ENCODE results near the gene SKAP1.
"Not testable (repeated sequence)": the region's sequence is repeated elsewhere in the genome, so short reads cannot be mapped to it uniquely, and the experiment has no call there.

SKAP1 gene

DNA sequence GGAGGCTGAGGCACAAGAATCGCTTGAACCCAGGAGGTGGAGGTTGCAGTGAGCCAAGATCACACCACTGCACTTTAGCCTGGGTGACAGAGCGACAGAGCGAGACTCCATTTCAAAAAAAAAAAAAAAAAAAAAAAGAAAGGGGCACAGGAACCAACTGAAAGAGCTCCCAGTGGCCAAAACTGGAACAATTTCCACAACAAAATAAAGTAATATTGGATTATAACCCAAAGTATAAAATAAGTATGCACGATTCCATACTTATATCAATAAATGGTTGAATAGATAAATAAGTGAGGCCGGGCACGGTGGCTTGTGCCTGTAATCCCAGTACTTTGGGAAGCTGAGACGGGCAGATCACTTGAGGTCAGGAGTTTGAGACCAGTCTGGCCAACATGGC is 19.2 kb downstream of the SKAP1 start:
- not testable (repeated sequence) for DNase-seq

DNA sequence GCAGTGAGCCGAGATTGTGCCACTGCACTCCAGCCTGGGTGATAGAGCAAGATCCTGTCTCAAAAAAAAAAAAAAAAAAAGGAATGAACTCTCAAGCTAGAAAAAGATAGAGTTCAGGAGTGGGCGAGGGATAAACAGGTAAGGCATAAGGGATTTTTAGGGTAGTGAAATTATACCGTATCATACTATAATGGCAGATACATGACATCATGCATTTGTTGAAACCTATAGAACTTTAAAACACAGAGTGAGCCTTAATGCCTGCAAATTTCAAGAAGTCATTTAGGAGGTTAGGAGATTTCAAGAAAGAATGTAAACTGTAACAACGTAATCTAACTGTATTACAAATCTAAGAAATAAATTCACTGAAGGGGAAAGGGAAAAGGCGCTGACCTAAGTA is 20.4 kb downstream of the SKAP1 start:
- no peak for DNase-seq

DNA sequence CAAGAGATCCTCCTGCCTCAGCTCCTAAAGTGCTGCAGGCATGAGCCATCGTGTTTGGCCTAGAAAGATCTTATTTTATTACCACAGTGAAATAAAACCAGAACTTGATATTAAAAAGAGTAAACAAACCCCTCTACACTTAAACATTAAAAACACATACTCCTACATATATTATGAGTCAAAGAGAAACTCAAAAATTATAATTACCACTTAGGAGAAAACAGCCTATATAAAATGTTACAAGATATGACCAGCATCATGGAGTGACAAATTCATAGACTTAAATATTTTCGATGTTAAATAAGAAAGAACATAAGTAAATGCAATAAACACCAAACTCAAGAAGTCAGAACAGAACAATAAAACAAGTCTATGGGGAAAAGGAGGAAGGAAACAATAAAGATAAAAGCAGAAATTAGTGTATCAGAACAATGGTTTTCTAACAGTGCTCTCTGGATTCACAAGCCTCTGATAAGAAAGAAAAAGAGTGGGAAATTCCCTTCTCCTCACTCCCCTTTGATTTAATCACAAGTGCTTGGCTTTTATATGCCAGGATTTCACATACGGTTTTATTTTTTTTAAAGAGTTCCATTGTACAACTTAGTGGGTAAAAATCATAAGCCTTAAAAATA is 23.0 kb downstream of the SKAP1 start:
- DNase-seq = no peak

DNA sequence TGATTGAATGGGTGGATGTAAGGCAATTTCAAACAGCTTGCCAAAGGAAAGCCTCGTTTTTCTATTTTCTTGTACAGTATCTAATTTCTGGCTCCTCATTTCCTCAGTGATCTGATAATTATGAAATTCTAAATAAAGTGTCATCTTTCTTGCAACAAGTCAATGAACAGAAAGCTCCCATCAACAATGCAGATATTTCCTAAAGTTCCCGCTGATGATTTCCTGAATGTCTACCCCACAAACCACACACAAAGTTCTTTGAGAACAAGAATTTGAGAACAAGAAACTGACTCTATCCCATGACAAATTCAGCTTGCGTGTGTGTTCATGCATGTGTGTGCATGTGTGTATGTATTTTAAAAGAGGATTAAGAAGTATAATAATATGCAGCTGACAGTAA is 35.2 kb downstream of the SKAP1 start:
- no peak for DNase-seq

DNA sequence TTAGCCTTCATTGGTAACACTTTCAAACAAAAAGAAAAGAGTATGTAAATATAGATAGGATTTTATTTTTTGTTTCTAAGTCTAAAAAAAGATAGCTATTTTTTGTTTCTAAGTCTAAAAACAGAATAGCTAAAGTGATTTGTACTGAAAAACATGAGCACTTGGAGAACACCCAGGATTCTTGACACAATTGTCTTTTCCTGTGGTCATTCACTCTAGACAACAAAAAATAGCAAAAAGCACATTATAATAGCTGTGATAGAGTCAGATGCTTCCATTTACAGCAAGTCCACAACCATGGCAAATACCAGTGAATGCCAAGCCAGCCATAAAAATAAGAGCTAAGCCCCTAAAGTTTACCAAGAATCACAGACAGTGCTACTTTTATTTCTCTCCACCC is 36.7 kb downstream of the SKAP1 start:
- DNase-seq = no peak

DNA sequence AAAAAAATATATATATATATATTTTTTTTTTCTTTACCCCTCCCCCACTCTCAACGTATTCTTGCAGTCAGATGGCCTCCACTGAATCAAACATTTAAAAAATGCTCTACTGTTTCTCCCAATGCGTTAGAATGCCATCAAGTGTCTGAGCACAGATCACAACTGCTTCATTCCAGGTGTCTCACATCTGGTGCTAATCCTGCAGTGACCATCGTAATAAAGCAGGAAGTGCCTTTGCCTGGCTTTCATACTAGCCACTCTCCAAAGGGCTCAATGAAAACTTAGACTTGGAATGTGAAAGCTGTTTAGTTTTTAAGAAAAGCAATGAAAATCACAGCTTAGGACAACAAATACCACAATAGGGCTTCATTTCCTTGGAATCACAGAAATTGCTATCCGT is 37.2 kb downstream of the SKAP1 start:
- no peak for DNase-seq

DNA sequence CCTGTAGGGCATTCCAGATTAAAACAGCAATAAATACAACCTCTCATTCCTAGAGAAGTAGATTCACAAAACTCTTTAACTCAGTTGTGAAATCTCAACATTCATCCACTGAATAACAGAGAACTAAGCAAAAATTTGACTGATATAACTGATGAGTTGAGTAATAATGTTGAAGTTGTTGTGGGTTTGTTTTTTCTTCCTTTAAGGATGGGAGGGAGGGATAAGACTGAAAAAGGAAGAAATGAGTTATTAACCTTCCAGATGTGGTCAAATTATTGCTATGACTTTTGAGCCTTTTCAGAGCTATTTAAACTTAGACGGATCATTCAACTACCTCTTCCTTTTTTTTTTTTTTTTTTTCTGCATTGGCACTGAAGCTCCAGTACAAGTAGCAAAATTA is 38.6 kb downstream of the SKAP1 start:
- no peak for DNase-seq

DNA sequence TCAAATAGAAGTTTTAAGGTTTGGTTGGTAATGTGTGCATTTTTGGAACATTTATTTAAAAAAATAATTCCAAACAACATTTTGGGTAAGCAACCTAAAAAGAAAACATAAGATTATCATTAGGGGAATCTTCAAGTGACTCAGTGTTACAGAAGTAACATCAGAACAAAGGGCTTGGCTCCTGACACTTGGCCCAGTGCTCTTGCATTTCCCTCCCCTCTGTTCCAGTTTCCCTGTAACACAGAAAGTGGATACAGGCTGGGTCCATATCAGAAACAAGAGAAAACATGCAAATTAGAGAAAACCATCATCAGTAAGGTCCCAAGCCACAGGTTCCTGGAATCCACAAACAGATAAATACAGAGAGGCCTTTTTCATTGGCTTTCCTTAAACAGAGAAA is 40.1 kb downstream of the SKAP1 start:
- no peak for DNase-seq

DNA sequence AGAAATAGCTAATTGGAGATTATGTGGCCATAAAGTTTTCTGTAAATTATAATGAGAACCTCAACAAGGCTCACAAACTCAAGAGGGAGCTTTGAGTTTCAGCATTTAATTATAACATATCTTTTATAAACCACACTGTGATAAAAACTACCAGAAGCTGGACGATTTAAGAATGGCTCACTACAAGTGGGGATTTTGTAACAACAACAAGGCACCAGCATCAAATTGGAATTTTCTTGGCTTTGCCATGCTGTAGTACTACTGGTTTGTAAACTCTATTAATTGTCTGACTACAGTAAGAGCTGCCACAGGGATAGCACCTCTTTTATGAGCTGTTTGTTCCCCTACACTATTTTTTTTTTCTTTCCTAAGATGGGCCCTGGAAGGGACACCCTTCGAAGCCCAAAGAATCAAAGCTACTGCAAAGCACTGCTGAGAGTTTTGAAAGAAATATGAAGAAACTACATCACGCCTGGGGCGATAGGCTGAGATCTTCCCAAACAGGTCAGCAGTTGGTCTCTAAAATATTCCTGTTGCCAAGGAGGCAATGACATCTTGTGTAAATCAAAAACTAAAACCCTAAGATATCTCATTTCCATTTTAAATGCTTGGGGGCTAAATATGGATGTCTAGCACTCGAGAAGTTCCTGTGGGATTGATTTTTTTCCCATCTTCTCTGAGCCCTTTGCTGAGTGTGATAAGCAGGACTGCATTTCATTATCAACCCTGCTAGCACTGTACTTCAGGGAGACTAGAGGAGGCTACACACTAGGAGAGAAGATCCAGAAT is 40.9 kb downstream of the SKAP1 start:
- no peak for DNase-seq

DNA sequence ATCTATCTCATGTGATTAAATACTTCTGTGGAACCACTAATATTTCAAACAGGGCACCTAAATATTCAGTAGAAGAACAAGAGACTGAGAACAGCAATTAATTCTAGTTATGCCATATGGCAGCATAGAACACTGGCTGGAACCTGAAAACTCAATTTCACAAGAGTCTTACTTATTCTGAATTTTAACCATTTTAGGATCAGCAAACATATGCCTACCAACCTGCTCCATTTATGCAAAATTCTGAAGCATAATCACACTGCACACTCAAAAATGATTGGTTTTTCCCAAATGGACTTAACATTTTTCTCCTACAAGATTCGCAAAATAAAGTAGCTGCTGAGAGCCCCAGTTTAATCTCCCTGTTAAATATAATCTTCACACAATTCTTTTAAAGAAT is 43.2 kb downstream of the SKAP1 start:
- no peak for DNase-seq

DNA sequence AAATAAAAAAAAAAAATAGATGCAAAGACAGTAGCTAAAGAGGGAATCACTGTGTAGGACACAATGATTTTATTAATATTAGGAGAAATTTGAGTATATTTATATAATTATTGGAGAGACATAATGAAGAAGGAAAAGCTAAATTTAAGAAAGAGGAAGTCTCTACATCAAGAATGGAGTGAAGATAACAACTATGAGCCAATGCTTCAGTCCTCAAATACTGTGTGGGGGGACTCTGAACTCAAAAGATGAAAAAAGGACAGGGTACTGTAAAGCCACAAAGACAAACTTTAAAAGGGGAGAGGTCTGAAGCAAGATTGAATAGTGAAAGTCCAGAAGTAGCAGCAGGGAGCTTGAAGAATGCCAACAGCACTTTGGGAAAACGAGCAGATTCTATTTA is 44.7 kb downstream of the SKAP1 start:
- DNase-seq = no peak

DNA sequence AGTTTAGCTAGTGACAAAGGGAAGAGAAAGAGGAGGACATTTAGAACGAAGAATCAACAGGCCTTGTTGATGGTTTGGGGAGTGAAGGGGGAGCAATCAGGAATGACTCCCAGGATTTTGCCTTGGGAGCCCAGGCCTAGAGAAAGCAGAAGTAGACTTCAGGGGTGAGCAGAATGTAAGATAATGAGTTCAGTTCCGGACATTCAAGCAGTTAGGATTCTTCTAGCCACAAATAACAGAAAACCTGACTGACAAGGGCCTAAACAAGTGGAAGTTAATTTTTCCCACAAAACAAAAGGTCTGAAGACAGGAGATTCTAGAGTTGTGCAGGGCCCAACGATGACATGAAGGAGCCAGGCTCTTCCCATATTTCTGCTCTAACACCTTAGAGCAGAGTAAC is 45.9 kb downstream of the SKAP1 start:
- no peak for DNase-seq

DNA sequence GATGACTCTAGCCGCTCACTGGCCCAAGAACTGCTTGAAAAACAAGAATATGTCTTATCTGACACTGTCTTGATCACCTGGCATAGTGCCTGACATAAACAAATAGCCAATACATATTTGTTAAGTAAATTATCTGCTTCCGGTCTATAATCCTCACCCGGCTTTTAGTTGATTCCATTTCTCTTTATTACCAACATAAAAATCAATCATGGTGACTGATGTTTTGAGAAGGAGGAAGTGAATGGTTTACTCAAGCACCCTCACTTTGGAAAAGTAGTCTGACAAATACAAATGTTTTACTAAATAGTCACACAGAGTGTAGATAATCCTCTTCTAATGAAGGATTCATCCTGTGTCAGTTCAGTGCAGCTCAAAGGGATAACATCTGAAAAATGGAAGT is 47.0 kb downstream of the SKAP1 start:
- DNase-seq = no peak

DNA sequence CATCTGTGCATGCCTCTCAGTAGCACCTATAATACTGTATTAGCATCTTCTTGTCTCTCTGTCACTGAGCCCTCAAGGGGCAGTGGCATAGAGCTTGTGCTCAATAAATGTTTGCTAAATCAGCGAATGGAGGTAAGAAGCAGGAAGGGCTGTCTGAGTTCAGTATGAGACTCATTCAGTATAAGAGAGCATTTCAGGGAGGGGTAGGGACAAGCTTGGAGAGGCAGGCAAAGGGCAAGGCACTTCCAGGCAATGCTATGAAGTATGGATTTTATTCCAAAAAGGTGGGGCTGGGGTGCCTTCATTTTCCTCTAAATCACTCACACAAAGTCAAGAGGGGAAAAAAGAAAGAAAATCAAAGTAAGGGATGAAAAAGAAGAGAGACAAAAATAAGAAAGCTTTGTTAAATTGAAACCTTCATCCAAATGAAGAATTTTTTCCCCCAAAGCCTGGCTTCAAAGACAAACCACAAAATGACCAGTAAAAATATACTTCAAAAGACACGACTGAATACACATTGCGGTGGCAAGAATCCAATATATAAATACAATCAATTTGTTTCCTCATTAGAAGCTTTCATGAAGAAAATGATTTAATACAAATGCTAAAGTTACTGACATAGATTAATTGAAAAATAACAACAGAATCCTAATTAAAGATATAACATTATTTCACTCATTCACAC is 51.2 kb downstream of the SKAP1 start:
- DNase-seq = no peak

DNA sequence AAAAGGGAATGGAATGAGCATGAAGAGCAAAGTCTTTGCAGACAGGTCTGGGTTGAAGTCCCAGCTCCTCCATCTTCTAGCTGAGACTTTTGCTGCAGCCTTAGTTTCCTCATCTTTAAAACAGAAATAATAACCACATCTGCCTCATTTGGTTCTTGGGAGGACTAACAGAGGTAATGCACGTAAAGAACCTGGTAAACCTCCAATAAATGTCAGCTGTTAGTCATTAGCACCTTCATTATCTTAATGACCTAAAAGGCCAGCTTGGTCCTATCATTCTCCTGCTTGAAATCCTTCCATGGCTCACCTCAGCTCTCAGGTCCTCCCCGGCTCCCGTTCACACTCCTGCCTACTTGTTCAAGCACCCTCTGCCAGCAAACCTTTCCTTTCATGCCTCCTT is 51.8 kb downstream of the SKAP1 start:
- DNase-seq = no peak

DNA sequence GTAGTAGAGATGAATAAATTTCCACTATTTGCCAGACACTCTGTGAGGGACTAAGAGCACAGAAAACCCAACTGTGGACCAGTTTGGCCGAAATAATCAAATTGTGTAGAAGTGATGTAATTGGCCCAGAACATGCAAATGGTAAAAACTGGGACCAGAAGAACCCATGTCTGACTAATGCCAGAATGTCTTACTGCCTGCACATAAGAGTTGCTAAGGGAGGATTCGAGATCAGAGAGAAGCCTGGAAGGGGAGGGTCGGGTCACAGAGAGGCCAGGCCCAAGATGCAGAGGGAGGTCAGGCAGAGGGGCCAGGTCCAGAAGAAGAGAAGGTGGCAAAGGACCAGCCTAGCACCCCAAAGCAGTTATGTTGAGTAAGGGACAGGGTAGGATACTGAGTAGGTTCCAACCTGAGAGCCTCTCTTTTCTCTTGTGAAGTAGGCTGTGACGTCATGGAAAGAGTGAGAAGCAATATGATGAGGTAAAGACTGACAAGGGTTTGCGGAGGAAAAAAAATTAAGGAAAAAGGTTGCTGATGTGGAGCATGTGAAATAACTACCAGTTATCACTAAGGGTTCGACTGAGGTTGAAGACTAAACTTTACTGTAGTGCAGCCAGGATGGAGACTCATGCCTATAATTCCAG is 53.2 kb downstream of the SKAP1 start:
- no peak for DNase-seq

DNA sequence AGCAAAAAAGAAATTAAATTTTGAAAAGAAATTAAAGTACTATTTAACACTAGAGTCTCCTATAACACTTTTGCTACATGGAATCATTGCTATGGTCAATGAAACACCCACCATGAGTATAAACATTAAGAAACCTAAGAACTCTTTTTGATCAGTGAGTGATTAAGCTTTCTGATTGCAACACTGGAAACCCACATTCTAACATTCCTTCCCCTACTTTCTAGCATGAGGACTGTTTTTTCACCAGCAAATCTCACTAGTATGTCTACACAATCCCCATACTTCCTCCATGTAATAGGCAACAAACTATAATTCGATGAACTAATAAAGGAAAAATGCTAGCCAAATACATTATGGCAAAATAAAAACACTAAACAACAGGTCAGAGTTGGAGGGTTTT is 54.7 kb downstream of the SKAP1 start:
- no peak for DNase-seq

DNA sequence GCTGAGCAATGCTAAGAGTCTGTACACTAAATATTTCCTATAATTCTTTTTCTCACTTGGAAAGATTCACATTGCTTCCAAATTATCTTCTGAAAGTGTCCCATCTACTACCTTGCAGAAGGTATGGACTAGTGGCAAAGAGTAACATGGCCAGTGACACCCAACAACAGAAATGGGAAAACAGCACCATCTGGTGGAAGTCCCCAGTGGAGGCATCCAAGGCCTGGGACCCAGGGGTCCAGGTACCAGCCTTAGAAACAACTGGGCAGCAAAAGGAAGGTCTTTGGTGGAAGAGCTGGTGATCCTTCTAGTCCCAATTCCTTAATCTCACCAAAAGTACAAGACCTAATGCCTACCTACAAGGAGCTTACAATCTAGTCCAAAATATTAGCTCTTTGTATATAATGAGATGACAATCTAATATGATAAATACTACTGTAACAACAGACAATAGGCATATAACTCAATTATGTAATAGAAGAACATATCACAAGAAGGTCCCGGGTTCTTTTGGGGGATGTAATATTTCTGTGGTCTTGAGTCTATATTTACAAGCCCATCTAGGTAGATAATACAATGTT is 55.3 kb downstream of the SKAP1 start:
- no peak for DNase-seq

DNA sequence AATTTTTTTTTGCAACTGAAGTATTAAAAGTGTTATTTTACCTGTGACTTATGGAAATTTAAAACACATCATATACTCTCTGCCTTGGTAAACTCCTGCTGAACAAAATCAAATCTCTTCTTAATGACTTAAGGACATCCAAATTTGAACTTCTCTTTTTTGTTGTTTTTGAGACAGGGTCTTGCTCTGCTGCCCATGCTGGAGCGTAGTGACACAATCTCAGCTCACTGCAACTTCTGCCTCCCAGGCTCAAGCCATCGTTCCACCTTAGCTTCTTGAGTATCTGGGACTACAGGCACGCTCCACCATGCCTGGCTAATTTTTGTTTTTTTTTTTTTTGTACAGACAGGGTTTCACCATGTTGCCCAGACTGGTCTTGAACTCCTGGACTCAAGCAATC is 56.1 kb downstream of the SKAP1 start:
- no peak for DNase-seq

DNA sequence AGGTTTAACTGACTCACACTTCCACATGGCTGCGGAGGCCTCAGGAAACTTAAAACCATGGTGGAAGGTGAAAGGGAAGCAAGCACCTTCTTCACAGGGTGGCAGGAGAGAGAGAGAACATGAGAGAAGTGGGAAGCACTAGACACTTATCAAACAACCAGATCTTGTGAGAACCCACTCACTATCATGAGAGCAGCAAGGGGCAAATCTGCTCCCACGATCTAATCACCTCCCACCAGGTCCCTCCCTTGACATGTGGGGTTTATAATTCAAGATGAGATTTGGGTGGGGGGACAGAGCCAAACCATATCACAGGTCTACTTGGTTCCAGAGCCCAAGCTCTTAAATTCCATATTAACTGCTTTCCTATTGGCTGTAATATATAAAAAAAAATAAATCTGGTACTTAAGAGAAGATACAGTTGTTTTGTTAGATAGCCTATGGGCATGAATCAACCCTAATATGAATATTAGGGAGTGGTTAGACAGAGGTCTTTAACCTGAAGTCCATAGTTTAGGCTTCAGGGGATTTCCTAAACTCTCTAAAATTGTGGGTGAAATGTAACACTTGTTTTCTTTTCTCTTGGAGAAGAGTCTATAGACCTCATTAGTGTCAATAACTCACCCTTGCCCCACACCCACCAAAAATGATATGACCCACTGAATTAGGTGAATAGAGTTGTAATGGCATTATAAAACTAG is 56.7 kb downstream of the SKAP1 start:
- no peak for DNase-seq

DNA sequence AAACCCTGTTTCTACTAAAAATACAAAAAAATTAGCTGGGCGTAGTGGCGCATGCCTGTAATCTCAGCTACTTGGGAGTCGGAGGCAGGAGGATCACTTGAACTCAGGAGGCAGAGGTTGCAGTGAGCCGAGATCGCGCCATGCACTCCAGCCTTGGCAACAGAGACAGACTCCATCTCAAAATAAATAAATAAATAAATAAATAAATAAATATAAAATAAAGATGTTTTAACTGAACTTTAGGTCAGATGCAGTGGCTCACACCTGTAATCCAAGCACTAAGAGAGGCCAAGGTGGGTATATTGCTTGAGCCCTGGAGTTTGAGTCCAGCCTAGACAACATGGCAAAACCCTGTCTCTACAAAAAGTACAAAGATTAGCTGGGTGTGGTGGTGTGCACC is 61.0 kb downstream of the SKAP1 start:
- DNase-seq = not testable (repeated sequence)

DNA sequence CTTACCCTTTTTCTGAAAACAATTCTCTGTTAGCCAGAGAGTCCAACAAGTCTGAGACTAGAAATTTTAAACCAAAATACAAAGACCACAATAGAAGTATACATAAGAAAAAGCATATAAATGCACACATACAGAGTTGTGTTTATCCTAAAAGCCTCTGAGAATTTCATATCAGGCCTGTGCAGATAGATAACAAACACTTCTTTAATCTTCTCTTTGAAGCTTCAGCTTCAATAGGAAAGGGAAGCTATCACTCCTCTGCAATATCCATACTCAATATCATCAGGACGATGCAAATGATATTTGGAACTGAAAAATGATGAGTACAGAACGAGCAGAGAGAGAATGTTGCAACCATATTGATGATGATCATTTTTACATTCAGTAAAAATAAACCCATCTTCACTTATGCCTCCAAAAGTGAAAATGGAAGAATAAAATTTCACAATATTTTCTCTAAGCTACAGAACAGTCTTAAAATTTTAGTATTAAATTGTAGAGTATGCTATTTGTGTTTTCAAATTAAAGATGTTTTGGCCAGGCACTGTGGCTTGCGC is 61.6 kb downstream of the SKAP1 start:
- DNase-seq = no peak

All from activated CD8-positive, alpha-beta memory T cell treated with anti-CD3 and anti-CD28 coated beads for 24 hours (primary cell).